ENCODE results near the gene MPL.
A peak's percentile ranks its signal among the peaks of the same experiment; 100 is the strongest.

MPL gene

GRCh38 chr1:43312663-43313515 lies 24.7 kb upstream of the MPL start:
- no peaks in the 10 kb centered on the region for H3K4me1 ChIP-seq
- H3K36me3 ChIP-seq: no peaks in the 10 kb centered on the region
- no peaks in the 10 kb centered on the region for H3K27me3 ChIP-seq
- peak in 1 of 2 donors; percentile 58 for DNase-seq
- no peak overlapping the region for H3K4me3 ChIP-seq
- no peaks in the 10 kb centered on the region for H3K9me3 ChIP-seq
- intact Hi-C loops (cut with DNase I; ENCODE audit: low total_unique reads): no loop called here
- no peak overlapping the region for H3K27ac ChIP-seq
- TF ChIP-seq CTCF (IDR thresholded peaks at IDR 0.05): no peak

GRCh38 chr1:43313771-43314170 lies 23.8 kb upstream of the MPL start:
- no peak for TF ChIP-seq CTCF (IDR thresholded peaks at IDR 0.05)
- no peak overlapping the region for H3K27ac ChIP-seq
- H3K36me3 ChIP-seq: no peaks in the 10 kb centered on the region

GRCh38 chr1:43314233-43314632 lies 23.4 kb upstream of the MPL start:
- Histone ChIP-seq H3K9me3 (no peaks in the 10 kb centered on the region), H3K4me3 (no peak overlapping the region), H3K4me1 (no peaks in the 10 kb centered on the region), H3K27ac (no peak overlapping the region), H3K36me3 (no peaks in the 10 kb centered on the region), H3K27me3 (no peaks in the 10 kb centered on the region)
- intact Hi-C loops (cut with DNase I; ENCODE audit: low total_unique reads): no loop called here
- peak in 1 of 2 donors; percentile 17 for DNase-seq
- TF ChIP-seq CTCF (IDR thresholded peaks at IDR 0.05): no peak

More at GRCh38 chr1:43313771-43314170, 23.8 kb upstream of the MPL start:
- no peaks in the 10 kb centered on the region for H3K27me3 ChIP-seq
- peak in 1 of 2 donors; percentile 44 for DNase-seq
- intact Hi-C loops (cut with DNase I; ENCODE audit: low total_unique reads): no loop called here
- H3K4me3 ChIP-seq: no peak overlapping the region
- H3K4me1 ChIP-seq: no peaks in the 10 kb centered on the region
- no peaks in the 10 kb centered on the region for H3K9me3 ChIP-seq

GRCh38 chr1:43315481-43315880 lies 22.1 kb upstream of the MPL start:
- Histone ChIP-seq H3K9me3 (no peaks in the 10 kb centered on the region), H3K4me3 (no peak overlapping the region), H3K27ac (no peak overlapping the region), H3K4me1 (no peaks in the 10 kb centered on the region), H3K27me3 (no peaks in the 10 kb centered on the region), H3K36me3 (no peaks in the 10 kb centered on the region)
- intact Hi-C loops (cut with DNase I; ENCODE audit: low total_unique reads): no loop called here
- no peak for TF ChIP-seq CTCF (IDR thresholded peaks at IDR 0.05)
- peak in 1 of 2 donors; percentile 16 for DNase-seq

- Histone ChIP-seq H3K4me3 (no peak overlapping the region), H3K9me3 (no peaks in the 10 kb centered on the region), H3K27me3 (no peaks in the 10 kb centered on the region), H3K27ac (no peak overlapping the region), H3K36me3 (no peaks in the 10 kb centered on the region), H3K4me1 (no peaks in the 10 kb centered on the region)
- intact Hi-C loops (cut with DNase I; ENCODE audit: low total_unique reads): no loop called here
- TF ChIP-seq CTCF (IDR thresholded peaks at IDR 0.05): no peak
- DNase-seq: peak in 1 of 2 donors; percentile 35
Observed at GRCh38 chr1:43315963-43316737, 21.5 kb upstream of the MPL start.
